CD4-positive, alpha-beta T cell treated with Interleukin-4 for 4 hours (primary cell): ENCODE results near the gene CHMP1A.

Experiments
- DNase-seq: peaks from one replicate; pipeline ENCODE4 v3.0.0-alpha.2; 2020

The CHMP1A gene

DNA sequence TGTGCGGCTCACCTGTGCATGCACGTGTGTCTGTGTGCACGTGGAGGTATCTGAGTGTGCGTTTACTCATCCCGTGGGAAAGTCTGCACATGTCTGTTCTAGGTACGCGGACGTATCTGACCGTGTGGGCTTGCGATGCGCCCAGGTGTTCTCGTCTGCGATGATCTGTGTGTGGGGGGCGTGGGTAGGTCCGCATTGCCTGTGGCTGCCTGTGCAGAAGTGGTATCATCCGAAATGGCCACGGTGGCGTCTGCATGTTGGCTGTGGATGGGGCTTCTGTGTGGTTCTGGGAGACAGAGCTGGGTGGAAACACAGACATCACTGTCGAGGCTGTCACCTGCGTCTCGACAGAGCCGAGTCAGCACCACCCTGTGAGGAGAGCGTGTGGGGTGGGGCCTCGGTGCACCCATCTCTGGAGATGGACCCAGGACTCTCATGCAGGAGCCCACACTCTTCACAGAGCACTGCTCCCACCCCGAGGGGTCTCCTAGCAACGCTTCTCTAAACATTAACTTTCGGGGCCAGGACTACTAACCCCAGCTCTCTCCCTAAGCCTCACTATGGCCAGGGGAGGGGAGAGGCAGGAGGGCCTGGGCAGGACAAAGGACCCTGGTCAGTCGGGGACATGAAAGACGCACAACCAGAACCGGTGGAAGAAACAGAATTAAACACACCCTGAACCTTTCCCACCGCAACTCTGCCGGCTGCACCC, 35.7 kb downstream of the CHMP1A start:
- DNase-seq = no peak

DNA sequence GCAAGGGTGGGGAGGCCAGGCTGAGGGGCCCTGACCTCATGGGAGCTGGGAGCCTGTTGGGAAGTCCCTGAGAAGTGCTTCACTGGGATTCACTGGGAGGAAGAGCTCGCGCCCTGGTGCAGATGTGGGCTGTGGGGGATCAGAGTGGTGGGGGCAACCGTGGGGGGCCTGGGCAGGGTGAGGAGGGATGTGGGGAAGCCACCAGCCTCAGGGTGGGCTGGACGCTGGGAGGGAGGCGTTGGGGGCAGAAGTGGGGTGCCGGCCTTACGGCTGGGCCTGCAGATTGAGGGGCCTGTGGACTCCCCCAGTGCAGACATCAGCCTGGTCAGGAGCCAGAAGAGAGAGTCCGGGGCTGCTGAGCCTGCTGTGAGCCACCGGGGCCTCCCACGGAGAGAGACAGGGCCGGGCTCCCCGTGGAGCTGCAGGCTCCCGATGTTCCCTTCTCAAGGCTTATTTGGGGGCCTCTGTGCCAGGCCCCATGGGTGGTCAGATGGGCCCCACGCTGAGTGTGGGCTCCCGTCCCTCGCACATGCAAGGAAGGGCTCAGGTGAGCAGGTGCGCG, 36.3 kb downstream of the CHMP1A start:
- no peak for DNase-seq

DNA sequence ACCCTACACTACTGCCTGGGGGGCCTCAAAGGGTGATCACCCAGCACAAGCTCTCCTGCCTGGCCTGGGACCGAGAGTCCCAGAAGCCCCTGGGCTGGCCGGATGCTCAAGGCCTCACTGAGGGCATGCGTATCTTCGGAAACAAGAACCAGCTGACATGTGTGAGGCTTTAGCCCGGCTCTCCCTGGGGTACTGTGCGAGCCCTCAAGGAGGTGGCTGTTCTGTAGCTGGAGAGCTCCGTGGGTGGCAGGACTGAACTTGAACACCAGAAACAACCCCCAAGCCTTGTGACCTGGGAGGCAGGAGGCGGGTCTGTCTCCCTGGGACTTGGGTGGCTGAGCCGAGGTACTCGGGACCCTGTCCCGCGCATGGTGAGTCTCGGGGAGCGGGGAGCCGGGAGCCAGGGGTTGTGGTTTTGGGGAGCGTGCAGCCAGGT, 37.1 kb downstream of the CHMP1A start:
- DNase-seq = no peak

DNA sequence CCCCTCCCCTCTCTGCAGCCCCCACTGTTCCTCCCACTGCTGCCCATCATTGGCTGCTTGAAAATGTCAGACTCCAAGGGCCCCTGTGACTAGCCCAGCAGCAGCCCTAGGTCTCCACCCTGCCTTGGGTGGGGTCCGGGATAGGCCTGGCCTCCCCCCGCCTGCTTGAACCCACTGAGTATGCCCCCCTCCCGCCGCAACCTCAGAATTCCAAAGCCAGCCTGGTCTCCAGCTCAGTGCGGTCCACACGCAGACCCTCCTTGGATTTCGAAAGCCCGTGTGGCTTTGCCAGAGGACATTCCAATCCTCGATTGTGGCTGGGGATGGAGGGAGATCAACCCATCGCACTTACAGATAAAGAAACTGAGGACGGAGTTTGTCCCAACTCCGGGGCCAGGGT, 37.7 kb downstream of the CHMP1A start:
- no peak for DNase-seq

DNA sequence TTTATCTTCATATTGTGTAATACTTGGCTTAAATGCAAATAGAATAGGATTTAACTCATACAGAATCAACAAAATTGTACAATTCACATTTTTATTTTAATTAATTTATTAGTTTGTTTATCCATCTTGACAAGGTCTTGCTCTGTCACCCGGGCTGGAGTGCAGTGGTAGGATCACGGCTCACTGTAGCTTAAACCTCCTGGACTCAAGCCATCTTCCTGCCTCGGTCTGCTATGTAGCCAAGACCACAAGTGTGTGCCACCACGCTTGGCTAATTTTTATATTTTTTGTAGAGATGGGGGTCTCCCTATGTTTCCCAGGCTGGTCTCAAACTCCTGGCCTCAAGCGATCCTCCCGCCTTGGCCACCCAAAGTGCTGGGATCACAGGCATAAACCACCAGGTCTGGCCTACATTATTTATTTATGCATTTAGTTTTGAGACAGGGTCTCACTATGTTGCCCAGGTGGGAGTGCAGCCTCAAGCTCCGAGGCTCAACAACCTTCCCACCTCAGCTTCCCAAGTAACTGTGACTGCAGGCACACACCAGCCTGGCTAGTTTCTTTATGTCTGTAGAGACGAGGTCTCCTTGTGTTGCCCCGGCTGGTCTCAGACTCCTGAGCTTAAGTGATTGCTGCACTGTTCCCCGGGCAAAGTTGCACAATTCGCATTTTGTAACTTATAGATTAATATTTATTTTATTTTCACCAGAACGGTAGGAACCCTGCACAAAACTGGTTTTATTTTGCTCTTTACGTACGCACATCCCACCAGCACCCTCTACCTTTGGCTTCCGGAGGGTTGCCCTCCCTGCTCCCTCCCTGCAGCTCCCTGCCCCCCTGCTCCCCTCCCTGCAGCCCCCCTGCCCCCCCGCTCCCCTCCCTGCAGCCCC, 39.2 kb downstream of the CHMP1A start:
- no peak for DNase-seq

DNA sequence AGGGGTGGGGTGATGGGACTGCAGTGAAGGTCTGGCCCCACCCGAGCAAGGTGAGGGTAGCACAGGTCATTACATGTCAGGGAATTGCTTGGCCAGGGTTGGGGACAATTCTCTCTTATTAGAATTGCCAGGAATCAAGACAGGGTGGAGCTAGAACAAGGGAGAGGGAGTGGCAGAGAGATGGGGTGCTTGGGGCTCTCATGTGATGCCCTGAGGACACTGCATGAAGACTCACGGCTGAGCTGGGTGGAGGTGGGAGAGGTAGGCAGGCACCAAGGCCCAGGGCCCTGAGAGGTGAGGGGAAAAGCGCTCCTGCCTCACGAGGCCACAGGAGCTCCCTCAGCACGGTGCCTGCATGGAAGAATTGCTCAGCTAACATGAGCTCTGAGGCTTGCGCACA, 40.5 kb downstream of the CHMP1A start:
- DNase-seq = no peak

DNA sequence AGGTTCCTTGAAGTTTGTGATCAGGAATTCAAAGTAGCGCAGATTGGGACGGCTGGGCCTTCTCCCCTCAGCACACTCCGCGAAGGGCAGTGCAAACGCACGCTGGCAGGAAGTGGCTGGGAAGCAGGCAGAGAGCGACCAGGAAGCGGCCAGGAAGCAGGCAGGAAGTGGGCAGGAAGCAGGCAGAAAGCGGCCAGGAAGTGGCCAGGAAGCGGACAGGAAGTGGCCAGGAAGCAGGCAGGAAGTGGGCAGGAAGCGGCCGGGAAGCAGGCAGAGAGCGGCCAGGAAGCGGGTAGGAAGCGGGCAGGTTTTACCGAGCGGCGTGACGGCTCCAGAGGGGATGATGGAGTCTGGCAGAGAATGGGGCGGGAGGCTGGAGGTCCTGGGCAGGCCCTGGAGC, 40.9 kb downstream of the CHMP1A start:
- DNase-seq = peak; percentile 11

DNA sequence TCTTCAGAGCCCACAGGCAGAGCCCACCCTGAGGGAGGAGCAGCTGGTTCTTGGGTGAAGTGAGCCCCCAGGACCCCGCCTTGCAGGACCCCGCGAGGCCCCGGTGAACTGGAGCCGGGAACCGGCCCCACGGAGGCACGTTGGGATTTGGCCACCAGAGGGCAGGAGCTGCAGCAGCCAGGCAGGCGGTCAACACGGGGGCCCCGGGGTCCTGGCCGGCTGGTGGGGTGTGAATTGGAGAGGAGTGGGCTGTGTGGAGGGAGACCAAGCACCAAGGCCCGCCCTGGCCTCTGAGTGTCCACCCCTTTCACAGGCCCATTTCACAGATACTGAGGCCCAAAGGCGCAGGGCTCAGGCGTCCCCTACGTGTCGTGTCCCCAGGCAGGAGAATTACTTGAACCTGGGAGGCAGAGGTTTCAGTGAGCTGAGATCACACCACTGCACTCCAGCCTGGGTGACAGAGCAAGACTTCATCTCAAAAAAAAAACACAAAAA, 41.9 kb downstream of the CHMP1A start:
- peak; percentile 25 for DNase-seq

DNA sequence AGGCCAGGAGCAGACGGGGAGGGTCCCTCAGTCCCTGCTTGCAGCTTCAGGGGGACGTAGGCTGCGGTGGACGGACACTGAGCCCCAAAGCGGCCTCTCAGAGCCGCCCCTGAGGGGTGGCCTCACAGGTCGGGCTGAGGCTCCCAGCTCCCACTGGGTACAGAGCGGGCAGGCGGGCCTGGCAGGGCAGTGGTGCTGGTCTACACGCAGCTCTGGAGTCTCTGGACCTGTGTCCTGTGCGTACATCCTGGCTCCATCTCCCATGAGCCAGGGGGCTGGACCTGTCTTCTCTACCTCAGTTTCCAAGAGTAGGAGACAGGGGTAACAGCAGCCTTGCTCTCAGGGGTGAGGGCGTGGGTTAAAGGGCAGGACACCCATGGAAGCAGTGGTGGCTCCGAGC, 42.3 kb downstream of the CHMP1A start:
- no peak for DNase-seq

DNA sequence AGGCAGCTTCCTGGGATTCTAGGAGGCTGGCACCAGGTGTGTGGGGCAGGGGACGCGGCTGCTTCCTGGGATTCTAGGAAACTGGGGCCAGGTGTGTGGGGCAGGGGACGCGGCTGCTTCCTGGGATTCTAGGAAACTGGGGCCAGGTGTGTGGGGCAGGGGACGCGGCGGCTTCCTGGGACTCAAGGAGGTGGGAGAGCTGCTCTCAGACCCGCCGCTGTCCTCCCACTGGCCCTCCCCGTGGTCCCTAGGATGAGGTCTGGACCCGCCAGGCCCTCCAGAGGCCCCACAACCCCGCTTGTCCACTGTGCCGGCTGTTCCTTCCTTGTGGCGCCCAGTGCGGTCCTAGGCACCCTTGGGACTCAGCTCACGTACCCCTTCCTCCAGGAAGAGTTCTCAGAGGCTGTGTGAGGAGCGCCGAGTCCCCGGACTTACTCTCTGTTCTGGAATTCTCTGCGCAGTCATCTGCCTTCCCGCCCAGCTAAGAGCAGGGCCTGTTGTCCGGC, 43.5 kb downstream of the CHMP1A start:
- DNase-seq = no peak

DNA sequence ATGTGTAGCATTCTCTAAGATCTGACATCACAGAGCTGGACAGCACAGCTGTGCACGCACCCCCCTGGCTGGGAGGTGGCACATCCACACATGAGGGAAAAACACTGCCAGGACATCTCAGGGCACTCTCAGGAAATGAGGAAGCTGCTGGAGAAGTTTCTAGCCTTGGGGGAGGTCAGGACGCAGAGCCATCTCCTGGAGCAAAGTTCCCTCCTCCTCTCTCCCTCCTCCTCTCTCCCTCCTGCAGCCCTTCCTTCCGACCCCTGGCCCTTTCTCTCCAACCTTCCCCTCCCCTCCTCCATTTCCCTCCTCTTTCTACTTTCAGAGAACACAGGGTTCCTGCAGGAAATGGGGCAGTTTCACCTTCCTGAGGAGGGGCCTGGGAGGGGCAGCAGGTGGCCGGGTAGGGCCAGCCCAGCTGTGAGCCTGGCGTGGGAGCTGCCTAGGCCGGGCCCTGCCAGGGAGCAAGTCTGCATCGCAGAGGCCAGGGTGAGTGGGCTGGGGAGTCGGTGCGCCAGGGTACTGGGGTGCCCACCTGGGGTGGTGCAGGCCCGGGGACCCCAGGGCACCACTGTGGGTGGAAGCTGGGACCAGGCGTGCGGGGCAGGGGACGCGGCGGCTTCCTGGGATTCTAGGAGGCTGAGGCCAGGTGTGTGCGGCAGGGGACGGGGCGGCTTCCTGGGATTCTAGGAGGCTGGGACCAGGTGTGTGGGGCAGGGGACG, 44.1 kb downstream of the CHMP1A start, which contains the start of gene DPEP1:
Gene DPEP1, plus strand, starts transcription at position 412 of the 723 bp plus-strand sequence. CDS start 16,769 bp downstream, outside the sequence.
- DNase-seq = no peak

DNA sequence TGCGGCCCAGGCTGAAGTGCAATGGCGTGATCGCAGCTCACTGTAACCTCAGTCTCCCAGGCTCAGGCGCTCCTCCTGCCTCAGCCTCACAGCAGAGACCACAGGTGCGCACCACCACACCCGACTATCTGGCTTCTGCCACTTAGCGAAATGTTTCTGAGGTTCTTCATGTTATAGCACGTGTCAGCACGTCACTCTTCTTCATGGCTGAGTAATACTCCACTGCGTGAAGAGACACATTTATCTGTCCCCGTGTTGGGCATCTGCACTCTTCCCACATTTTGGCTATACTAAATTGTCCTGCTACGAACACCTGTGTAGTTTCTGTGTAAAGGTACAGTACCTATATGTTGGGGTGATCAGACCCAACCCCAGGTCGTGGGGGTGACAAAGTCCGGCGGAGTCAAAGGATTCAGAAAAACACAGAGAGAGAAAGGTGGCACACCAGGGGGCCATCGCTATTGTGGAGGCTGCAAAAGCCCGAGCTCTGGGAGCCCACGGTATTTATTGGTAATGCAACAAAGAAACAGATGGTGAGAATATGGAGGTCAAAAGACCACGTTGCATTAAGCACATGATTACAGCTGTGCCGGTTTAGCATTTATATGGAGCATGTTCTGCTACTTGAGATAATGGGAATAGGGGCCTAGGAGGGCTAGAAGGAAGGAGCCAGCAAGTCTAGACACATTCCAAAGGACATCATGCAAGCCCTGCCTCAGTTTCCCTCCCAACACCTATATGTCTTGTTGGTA, 44.9 kb downstream of the CHMP1A start:
- DNase-seq = no peak

DNA sequence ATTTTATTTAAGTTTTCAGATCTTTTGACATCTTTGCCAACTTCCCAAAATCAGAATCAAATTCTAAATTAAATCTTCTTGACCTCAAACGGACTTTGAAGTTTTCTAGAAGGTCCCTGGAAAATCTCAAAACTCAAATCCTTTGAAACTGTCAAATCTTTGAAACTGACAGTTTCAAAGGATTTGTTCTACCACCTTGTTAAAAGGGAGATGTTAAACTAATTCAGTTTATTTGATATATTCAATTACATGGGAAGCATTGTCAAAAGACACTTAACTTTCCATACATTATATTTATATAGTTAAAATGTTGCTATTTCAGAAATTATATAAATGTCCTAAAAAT, 47.4 kb downstream of the CHMP1A start:
- DNase-seq = no peak

DNA sequence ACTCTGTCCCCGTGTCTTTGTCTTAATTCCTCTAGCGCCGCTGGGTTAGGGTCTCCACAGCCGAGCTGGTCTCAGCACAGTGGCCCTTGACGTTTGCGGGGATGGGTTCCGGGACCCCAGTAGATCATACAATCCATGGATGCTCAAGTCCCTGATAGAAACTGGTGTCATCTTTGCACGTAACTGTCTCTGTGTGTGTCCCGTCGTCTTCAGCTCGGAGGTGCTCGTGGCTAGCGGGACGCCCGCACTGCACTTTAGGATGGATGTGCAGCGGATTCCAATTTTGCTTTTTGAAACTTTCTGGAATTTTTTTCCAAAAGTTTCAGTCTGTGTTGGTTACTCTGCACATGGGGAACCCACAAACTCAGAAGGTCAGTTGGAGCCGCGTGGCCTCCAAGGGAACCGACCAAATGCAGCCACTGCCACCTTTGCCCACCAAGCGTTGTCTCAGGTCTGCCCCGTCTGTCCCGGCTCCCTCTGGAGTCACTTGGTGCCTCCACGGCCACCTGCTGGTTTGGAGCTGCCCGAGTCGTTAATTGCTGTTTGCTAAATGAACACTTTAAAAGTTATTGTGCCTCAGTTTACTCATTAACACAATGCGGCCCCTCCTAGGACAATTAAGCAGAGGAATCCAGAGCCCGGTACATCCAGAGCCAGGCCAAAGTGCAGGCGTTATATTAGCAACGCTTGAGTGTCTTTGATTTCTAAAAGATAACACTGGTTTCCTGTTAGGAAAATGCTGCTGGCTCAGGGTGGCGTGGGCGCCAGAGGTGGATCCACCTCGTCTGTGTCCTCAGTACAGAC, 49.4 kb downstream of the CHMP1A start:
- no peak for DNase-seq

DNA sequence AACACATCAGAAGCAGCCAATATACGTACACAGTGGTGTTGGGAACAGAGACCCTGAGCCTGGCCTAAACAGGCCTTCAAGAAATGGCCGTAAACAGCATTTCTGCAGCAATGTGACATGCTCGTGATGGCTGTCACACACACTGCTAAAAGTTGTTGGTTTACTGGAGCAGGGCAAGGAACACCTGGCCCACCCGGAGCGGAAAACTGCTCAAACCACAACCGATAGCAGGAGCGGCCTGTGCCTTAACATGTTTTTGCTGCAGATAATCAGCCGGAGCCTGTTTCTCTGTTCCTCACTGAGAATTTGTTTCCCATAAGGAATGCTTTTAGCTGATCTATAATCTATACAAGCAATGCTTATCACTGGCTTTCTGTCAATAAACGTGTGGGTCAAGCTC, 50.1 kb downstream of the CHMP1A start:
- no peak for DNase-seq

DNA sequence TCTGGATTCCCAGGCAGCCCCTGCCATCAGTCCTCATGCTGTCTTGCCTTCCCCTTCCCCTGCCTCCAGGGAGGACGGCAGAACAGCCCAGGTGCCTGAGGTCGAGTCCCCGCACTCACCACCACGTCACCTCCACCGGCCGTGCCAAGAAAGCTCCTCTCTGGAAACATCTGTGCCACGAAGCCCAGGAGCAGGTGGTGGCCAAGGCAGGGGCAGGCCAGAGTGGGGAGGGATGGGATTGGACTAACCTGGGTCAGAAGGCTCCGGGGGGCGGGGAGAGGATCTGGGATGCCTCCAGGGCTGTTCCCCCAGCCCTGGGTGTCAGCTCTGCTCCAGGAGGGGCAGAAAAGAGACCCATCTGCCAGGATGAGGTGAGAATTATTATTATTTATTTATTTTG, 51.5 kb downstream of the CHMP1A start:
- DNase-seq = no peak

DNA sequence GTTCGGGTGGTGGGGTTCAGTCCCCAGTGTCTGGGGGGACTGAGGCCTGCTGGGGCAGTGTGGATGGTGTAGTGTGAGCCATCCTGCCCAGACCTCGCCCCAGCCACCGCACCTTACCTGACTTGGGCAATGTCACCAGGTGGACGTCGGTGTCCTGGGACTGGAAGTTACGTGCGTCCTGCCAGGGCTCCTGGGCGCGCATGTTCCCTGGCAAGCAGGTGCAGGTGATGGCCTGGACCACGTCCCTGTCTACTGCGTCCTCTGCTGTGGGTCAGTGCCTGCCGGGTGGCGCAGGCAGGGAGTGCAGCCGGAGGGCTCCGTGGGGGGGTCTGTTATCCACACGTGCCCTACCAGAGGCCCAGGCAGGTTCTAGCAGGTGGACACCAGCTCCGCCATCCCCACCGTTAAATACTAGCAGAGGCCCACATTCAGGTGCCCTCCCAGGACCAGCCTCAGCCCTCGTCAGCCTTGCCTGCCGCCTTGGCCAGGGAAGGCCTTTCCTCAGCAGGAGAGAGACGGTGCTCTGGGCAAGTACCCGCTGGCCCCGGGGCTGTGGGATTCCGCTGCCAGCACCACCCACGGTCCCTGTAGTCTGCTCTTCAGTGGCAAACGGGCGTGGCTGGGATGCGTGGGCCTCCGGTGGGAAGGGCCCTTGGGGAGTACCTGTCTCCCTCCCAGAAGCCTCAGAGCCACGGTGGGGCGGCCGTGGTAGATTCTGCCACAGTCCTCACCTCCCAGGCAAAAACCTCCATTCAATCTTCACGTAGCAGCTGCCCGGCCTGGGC, 52.1 kb downstream of the CHMP1A start:
- no peak for DNase-seq

DNA sequence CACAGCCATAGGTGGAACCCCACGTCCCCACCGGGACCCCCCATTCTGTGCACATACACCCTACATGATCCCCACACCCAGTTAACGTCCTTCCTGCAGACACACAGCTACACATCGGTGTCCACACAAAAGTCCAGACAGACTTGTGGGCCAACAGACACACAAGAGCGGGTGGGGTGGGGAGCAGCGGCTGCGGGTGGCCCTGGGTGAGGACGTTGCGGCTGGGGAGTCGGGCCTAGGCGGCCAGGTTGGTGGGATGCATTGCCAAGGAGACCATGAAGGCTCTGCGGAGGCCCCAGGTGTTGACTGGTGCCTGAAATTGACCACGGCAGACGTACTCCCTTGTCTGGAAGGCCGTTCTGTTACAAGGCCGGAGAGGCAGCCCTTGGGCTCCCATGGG, 52.7 kb downstream of the CHMP1A start:
- DNase-seq = no peak

DNA sequence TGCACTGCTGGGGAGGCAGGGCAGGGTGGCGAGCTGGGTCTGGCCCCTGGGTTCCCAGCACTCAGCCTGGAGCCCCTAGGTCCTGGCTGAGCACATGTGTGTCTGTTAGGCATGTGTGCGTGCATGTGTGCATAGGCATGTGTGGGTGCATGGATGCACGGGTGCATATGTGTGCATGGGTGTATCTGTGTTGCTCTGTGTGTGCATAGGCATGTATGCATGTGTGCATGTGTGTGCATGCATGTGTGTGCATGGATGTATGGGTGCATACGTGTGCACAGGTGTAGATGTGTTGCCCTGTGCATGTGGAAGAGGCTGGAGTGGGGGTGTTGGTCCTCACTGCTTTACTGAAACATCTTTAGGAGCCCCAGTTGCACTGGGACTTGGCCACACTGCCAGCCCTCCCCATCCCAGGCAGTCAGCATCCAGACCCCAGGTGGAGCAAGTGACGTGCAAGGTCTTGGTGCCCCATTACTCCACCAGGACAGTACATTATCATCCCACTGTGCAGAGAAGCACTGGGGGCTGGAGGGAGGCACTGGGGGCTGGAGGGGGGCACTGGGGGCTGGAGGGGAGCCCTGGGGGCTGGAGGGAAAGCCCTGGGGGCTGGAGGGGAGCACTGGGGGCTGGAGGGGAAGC, 54.4 kb downstream of the CHMP1A start:
- no peak for DNase-seq
